IPS DF 4.7 (cell line): ENCODE measurements around the gene GPRC5A.
"Not testable (repeated sequence)": the region's sequence is repeated elsewhere in the genome, so short reads cannot be mapped to it uniquely, and the experiment has no call there.

Experiments
- DNase-seq: peaks from one replicate; pipeline ENCODE4 v3.0.0-alpha.2; 2013; ENCODE audit warnings: low spot score; ENCODE audit errors: extremely low read depth

Gene GPRC5A, protein sequence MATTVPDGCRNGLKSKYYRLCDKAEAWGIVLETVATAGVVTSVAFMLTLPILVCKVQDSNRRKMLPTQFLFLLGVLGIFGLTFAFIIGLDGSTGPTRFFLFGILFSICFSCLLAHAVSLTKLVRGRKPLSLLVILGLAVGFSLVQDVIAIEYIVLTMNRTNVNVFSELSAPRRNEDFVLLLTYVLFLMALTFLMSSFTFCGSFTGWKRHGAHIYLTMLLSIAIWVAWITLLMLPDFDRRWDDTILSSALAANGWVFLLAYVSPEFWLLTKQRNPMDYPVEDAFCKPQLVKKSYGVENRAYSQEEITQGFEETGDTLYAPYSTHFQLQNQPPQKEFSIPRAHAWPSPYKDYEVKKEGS

DNA sequence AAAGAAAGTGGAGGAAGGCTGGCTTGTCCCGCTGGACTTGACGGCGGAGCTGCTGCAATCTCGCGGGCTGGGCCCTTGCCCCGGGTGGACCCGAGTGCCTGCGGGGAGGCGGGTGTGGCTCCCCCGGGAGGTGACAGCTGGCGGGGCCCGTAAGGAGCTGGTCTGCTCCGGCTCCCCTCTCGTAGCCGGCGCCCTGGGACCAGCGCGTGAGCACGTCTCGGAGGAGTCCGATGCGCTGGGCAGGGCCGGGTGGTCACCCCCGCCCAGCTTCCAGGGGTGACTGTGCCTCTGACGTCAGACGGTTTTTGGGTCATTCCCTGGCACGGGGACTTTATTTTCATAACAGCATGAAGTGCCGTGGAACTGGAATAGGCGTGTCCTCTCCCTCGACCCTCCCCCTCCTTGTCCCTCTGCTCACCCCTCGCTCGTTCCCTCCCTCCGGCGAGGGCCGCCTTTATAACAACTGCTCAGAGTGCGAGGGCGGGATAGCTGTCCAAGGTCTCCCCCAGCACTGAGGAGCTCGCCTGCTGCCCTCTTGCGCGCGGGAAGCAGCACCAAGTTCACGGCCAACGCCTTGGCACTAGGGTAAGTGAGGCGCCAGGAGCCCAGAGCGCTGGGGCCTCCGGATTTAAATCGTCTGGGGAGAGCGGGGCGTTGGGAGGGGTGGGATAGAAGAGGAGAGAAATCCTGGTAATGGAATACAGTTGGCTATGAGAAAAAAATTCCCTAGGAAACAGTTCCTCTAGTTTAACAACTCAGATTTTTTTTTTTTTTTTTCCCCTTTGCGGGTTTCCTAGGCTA is at the start of gene GPRC5A:
GPRC5A (plus strand) TSS at position 483 of the 801 bp plus-strand sequence. CDS start 16,688 bp downstream, outside the sequence.
- DNase-seq, result no peak

GRCh38 chr12:12845794-12846243 is 45.5 kb upstream of the GPRC5A start:
- no peak for DNase-seq

DNA sequence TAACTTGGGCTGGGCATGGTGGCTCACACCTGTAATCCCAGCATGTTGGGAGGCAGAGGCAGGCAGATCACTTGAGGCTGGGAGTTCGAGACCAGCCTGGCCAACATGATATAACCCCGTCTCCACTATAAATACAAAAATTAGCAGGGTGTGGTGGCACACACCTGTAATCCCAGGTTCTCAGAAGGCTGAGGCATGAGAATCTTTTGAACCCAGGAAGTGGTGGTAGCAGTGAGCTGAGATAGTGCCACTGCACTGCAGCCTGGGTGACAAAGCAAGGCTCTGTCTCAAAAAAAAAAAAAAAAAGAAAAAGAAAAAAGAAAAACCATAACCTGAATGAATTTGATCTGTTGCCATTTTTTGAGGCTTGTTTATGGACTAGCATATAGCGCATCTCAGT is 44.6 kb upstream of the GPRC5A start:
- DNase-seq, result not testable (repeated sequence)

- no peak for DNase-seq
Observed at GRCh38 chr12:12853435-12853834, 37.9 kb upstream of the GPRC5A start.

GRCh38 chr12:12859690-12860089 is 31.7 kb upstream of the GPRC5A start:
- DNase-seq, result no peak

DNA sequence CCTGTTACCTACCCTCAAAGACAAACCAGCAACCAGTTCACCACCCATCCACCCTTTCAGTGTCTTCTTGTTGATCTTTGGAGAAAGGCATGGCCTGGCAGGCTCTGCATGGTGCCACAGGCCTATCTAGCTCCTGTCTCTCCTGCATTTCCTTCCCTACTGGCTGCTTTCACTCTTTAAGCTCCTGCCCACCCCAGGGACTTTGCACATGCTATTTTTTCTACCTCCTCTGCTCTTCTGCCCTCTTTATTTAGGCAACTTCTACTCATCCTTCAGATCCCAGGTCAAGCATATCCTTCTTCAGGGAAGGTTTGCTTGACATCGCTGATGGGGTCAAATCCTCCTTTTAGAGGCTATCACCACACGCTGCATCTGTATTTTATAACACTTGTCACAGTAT is 27.1 kb upstream of the GPRC5A start:
- DNase-seq, result no peak

DNA sequence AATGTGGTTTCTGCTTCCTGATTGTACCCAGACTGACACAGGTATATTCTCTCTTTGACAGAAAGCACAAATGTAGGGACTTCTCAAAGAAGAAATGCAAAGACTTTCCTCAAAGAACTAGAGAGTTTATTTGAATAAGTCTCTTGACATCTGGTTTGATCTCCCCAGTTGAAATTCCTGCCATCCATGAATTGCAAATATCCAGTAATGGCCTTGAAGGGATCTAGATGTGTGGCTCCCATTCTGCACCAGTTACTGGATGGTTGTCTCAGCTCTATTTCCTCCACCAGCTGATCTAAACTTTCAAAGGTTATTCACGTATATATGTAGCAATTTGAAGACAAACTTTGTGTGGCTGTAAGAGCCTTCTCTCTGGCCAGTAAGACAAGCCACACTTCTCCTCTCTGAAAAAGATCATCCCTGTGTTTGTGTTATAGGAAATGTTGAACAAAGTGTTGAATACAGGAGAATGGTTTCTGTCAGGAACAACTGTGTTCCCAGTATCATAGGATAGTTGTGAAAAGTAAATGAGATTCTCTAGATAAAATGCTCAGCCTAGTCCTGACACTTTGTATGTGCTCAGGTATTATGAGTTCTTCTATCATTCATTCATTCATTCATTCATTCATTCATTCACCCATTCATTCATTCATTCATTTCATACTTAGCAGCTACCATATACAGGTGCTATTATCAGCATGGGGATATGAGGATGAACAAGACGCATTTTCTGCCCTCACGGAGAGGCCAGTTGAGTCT is 22.7 kb upstream of the GPRC5A start:
- no peak for DNase-seq

DNA sequence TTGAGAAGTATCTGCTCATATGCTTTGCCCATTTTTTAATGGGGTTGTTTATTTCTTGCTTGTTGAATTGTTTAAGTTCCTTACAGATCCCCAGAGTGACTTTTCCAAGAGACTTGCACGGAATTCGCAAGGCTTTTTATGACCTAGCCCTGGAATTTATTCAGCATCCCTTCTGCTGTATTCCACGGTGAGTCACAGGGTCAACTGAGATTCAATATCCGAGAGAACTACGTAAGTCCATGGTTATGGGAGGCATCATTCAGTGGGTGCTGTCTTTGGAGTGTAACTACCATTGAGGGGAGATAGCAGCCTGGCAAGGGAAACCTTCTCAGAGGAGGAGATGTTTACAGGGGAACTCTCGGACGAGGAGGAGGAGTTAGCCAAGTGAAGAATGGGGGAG is 20.9 kb upstream of the GPRC5A start:
- DNase-seq, result no peak

DNA sequence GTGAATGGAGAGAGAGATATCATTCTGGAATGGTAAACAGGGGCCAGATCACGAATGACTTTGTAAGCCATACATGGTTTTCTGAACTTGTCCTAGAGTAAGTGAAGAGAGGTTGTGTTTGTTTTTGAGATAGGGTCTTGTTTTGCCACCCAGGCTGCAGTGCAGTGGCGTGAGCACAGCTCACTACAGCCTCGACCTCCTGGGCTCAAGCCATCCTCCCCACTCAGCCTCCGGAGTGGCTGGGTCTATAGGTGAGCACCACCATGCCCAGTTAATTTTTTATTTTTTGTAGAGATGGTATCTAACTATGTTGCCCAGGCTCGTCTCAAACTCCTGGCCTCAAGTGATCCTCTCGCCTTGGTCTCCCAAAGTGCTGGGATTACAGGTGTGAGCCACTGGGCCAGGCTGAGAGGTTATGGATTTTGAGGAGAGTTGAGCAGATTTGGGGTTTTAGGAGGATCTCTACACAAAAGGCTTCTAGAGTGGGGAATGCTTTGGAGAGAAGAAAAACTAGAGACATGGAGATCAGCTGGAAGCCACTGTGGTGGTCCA is 19.7 kb upstream of the GPRC5A start:
- no peak for DNase-seq

- no peak for DNase-seq
Observed at GRCh38 chr12:12872139-12872933, 19.0 kb upstream of the GPRC5A start.

DNA sequence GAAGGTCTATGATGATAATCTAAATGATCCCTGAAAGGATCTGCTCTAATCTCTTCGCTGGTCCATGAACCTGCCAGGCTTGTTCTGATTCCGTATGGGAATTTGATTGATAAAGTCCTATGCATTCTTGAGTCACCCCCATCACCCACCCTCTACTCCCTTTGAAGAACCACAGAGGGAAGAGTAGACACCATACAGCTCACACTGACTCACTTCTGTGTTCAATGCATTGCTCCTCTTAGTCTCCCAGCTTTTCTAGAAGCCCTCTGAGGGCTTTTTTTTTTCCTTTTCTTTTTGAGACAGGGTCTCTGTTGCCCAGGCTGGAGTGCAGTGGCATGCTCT is 18.5 kb upstream of the GPRC5A start:
- DNase-seq, result no peak

DNA sequence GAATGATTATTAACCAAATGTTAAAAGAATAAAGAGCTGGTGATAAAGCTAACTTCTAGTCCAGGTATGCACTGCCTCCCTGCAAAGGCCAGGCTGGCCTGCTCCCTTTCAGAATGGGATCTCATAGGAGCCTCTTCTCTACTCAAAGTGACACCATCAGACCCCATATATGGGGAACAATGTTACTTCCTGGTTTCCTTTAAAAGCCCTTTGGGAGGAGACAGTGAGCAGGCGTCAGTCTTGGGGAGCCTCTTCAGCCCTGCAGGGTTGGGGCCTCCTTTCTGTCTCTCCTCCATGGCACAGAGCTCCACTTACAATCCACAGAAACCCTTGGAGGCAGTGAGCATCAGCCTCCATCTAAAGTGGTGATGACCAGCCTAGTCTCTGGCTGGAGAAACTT is 17.3 kb upstream of the GPRC5A start:
- no peak for DNase-seq

- DNase-seq, result not testable (repeated sequence)
Observed at GRCh38 chr12:12875301-12875700, 16.1 kb upstream of the GPRC5A start.

- DNase-seq, result no peak
Observed at GRCh38 chr12:12877153-12877768, 14.1 kb upstream of the GPRC5A start.

GRCh38 chr12:12877781-12878455 is 13.4 kb upstream of the GPRC5A start:
- DNase-seq, result no peak

DNA sequence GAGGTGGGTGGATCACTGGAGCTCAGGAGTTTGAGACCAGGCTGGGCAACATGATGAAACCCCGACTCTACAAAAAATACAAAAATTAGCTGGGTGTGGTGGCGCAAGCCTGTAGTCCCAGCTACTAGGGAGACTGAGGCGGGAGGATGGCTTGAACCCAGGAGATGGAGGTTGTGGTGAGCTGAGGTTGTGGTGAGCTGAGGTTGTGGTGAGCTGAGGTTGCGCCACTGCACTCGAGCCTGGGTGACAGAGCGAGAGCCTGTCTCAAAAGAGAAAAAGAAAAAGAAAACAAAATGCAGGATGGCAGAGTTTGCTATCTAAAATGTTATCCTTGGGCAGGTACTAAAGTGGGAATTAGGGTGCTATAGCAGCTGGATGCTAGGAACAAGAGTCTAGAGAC is 10.8 kb upstream of the GPRC5A start:
- DNase-seq, result no peak

GRCh38 chr12:12881151-12881909 is 10.0 kb upstream of the GPRC5A start:
- DNase-seq, result no peak

- no peak for DNase-seq
Observed at GRCh38 chr12:12882288-12882687, 9.1 kb upstream of the GPRC5A start.

- no peak for DNase-seq
Observed at GRCh38 chr12:12883369-12884001, 7.9 kb upstream of the GPRC5A start.
